LNCaP clone FGC (cell line): ENCODE data around the gene TTC27.
"Not testable (repeated sequence)": the region's sequence is repeated elsewhere in the genome, so short reads cannot be mapped to it uniquely, and the experiment has no call there.

Experiments
- DNase-seq: peaks from one replicate; pipeline ENCODE4 v3.0.0-alpha.2; 2011; ENCODE audit warnings: low read depth
- H3K4me3 ChIP-seq: 2 replicates; pipeline ENCODE4 v1.5.1; 2011; ENCODE audit warnings: mild to moderate bottlenecking, low read depth, low read length, control low read depth
- TF ChIP-seq, protein P1 (sequence below): IDR thresholded peaks from 2 replicates; pipeline ENCODE4 v1.5.1; 2012; ENCODE audit warnings: mild to moderate bottlenecking; ENCODE audit not compliant: control insufficient read depth, insufficient read depth; ENCODE audit errors: extremely low read depth

Gene TTC27

DNA sequence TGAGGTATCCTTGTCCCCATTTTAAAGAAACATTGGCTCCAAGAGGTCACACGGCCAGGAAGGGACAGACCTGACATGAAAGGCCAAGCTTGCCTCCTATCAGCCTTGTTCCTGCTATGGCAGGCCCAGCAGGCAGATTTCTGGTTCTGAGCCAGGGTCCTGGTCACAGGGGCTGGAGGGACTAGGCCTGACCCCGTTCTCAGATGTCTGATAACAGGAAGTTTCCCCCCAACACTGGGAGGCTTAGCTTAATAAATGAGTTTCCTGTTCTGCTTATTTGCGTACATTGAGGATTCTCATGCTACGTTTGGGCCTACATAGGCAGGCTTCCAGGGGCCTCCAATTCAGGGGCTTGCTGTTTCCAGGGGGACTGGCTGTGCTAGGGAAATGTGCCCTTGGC lies 211.1 kb downstream of the TTC27 start:
- H3K4me3 ChIP-seq = no peak overlapping the region
- TF ChIP-seq, protein P1, sequence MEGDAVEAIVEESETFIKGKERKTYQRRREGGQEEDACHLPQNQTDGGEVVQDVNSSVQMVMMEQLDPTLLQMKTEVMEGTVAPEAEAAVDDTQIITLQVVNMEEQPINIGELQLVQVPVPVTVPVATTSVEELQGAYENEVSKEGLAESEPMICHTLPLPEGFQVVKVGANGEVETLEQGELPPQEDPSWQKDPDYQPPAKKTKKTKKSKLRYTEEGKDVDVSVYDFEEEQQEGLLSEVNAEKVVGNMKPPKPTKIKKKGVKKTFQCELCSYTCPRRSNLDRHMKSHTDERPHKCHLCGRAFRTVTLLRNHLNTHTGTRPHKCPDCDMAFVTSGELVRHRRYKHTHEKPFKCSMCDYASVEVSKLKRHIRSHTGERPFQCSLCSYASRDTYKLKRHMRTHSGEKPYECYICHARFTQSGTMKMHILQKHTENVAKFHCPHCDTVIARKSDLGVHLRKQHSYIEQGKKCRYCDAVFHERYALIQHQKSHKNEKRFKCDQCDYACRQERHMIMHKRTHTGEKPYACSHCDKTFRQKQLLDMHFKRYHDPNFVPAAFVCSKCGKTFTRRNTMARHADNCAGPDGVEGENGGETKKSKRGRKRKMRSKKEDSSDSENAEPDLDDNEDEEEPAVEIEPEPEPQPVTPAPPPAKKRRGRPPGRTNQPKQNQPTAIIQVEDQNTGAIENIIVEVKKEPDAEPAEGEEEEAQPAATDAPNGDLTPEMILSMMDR = no peak
- no peak for DNase-seq

- TF ChIP-seq, protein P1 = no peak
- no peak for DNase-seq
- no peak overlapping the region for H3K4me3 ChIP-seq
These were observed 214.4 kb downstream of the TTC27 start for GRCh38 chr2:32841931-32842898.

GRCh38 chr2:32843699-32844098 lies 215.8 kb downstream of the TTC27 start:
- TF ChIP-seq, protein P1 = no peak
- no peak for DNase-seq
- H3K4me3 ChIP-seq = no peak overlapping the region

- TF ChIP-seq, protein P1 = no peak
- H3K4me3 ChIP-seq = no peak overlapping the region
- DNase-seq = no peak
These were observed 216.4 kb downstream of the TTC27 start for GRCh38 chr2:32844253-32844652.

DNA sequence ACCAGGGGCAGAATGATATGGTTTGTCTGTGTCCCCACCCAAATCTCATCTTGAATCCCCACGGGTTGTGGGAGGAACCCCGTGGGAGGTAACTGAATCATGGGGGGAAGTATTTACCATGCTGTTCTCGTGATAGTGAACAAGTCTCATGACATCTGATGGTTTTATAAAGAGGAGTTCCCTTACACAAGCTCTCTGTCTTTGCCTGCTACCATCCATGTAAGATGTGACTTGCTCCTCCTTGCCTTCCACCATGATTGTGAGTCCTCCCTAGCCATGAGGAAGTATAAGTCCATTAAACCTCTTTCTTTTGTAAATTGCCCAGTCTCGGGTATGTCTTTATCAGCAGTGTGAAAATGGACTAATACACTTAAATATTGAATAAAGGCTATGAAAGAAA lies 218.4 kb downstream of the TTC27 start:
- DNase-seq, H3K4me3 ChIP-seq: not testable (repeated sequence)

GRCh38 chr2:32847734-32848133 lies 219.9 kb downstream of the TTC27 start:
- no peak for DNase-seq
- TF ChIP-seq, protein P1 = no peak
- H3K4me3 ChIP-seq = no peak overlapping the region

GRCh38 chr2:32849456-32850194 lies 221.8 kb downstream of the TTC27 start:
- TF ChIP-seq, protein P1 = no peak
- no peak for DNase-seq
- H3K4me3 ChIP-seq = no peak overlapping the region
